ENCODE results near the gene CREB5.

CREB5 gene

DNA sequence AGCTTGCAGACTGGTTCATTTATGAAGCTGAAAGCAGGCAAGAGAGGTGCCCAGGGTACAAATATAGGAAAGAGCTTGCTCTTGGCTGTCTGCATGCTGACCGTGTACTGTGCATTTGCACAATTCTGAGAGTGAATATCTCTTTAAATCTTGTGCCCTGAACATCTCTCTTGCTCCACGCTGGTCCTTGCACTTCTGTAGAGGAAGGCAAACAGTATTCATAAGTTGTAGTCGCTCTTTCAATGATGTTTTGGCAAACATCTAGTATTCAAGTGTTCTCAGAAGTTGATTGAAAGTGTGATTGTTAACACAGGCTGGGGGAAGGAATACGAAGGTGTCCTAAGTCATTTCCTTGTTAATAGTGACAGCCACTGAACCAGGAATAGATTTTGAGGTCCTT lies 332.6 kb downstream of the CREB5 start:
- DNase-seq (ENCODE audit: low read depth in 2 of 2): no peak

DNA sequence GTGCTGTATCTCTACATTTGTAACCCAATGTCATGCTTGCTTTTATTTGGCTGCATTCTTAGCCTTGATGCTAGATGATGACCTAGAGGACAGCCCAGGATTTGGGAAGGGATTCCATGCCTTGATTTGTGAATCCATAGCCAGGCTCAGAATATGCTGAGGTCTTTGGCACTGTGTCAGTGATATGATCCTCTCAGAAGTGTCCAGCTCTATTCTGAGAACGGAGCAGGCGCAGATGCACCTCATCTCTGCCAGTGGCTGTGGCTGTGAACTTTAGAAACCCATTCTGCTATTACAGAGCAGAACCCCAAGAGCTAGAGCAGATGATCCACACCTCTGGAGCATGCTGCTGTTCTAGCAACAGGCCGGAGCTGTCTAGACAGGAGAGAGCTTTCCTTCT lies 333.0 kb downstream of the CREB5 start:
- DNase-seq (ENCODE audit: low read depth in 2 of 2): no peak

DNA sequence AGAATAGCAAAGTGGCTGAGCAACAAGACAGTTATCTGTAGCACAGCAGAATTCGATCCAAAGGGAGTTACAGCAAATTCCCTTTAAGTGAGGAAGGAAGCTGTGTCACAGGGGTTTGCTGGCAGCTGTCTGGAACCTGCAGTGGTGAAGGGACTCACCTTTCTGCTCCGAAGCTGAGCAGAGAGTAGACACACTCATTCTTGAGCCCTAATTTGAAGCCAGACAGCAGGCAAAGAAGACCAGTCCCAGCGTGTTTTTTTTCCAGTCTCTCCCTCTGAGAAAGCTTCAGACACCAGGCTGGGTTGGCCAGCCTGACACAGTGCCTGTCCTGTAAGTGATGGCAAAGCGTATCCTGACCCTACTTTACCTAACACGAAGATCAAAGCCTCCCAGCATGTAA lies 335.1 kb downstream of the CREB5 start:
- DNase-seq (ENCODE audit: low read depth in 2 of 2): no peak

DNA sequence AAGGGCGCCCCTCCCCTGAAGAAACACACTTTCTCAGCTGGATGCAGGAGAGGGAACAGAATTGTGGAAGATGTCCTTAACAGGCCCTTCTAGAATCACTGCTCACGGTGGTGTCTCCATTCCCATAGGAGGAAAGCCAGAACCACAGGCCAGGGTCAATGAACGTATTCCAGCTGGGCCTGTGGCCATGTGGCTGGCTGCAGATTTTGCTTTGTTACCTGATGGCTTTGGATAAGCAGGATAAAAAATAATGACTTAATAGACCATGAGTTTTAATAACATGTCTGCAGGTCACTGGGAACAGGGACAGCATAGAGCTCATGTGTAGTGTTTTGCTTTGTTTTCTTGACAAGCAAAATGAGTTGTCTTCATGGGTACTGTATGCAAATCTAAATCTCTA lies 335.5 kb downstream of the CREB5 start:
- DNase-seq (ENCODE audit: low read depth in 2 of 2): no peak

DNA sequence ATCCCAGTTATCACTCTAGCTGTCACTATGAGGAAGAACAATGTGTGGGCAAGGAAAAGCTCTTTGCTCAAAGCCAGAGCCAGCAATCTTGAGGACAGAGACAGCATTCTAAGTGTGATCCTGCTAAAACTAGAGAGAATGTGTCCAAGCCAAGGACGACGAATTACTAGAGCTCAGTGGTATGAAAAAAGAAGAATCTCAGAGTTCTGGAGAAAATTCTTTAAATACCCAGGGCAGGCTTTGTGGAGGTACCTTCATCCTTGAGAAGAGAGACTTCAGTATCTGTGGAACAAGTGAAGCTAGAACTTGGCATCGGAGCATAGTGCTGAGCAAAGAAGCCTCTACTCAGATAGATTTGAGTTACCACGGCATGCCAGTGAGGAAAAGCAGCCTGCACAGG lies 336.0 kb downstream of the CREB5 start:
- no peak for DNase-seq (ENCODE audit: low read depth in 2 of 2)

DNA sequence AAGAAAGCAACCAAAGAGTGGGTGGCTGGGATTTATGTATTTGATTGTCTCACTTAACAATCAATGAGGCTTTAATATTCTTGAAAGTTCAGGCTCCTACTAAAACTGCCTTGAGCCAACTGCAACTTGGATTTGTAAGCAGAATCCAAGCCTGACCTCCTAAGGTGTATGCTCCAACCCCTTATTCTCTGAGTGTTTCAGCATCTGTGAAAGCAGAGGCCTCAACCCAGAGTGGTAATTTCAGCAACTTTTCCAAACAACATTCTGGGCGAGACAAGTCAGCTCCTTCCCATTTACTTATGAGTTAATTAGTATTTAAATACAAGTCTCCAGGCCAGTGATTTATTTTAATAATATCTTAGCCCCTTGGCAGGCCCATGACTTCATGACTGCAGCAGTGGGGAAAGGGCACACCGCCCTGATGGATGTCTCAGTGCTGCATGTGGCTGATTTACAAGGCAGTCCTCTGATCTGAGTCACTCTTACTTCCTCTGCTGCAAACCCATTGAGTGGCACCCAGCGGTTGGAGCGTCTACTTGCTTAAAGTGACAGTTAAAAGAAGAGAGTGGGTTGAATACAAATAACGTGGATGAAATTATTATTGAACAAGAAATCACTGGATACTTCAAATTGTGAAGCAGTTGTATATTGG lies 336.7 kb downstream of the CREB5 start:
- no peak for DNase-seq (ENCODE audit: low read depth in 2 of 2)

DNA sequence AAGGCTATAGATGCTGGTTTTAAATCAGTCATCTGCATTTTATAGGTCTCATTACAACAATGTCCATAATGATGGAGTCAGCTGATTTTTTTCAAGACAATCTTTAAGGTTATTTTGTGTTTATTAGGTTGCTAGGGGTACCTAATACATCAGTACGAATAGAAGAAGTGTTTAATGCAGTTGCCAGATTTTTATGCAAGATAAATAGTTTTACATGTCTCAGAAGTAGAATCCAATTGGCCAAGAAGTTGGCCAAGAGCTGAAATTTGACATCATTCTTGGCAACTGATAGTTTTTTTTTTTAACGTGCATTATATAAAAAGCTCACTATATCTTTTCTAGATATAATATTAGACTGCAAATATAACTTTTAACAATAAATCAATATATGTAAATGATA lies 337.3 kb downstream of the CREB5 start:
- DNase-seq (ENCODE audit: low read depth in 2 of 2): no peak

DNA sequence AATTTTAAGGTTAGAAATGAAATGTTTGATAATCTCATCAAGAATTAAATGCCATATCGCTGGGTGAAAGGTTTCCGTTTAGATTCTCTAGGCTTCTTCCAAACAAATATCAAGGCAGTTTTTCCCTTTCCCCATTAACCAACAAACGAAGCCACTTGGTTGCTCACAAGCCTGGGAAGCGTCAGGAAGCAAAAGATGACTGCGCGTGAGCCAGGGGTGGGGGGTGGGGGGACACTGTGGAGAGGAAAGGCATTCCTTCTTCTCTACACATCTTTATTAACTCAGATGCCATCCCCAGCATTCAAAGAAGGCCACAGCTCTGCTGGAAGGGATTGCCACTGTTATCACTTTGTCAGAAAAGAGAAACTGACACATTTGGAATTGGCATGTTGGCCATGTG lies 338.7 kb downstream of the CREB5 start:
- DNase-seq (ENCODE audit: low read depth in 2 of 2): no peak

DNA sequence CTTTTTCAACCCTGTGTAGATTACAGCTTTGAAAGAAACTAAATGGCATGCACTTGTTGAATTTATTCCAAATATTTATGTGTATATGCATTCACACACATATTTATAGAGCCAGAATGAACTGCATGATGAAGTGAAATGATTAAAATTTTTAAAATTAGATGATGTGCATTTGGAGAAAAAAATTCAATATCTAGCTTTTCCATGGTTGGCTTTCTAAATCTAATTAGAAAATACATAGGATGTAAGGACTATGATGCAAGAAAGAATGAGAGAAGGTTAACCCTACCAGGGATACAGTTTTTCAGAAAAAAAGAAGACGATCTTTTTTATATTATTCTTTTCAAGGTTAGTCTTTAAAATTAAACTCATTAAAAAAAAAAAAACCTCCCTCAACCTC lies 341.3 kb downstream of the CREB5 start:
- no peak for DNase-seq (ENCODE audit: low read depth in 2 of 2)

DNA sequence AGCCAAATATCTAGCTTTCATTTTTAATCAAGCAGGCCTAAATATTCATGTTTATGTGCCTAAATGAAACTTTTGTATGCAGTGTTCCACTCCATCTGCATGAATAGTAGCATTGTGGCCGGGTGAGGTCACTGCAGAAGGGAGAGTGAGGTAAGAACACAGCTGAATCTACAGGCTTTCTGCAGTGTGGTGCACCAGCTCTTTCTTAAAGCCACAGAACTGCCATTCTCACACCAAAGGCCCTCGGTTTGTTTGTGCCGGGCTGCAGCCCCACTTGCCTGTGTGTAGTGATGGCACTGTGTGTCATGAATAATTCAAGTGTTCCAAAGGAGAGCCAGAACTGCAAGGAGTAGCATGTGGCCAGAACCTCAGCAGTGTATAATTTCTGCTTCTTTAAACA lies 341.7 kb downstream of the CREB5 start:
- DNase-seq (ENCODE audit: low read depth in 2 of 2): no peak

DNA sequence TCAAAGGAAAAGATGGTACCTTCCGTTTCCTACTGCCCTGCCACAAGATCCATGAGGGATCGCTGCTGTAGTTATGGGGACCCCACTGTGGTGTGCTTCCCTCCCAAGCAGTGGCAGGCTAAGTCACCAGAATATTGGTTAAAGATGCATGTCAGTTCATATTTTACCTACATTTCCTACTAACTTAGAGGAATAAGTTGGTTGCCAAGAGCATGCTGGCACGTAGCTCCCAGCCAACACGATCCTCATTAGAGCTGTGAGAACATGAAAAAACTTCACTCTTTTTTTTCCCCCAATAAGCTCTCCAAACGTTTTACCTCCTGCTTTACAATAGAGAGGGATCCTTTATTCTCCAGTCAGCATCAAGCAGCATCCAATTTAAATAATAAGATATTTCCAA lies 342.1 kb downstream of the CREB5 start:
- DNase-seq (ENCODE audit: low read depth in 2 of 2): no peak

DNA sequence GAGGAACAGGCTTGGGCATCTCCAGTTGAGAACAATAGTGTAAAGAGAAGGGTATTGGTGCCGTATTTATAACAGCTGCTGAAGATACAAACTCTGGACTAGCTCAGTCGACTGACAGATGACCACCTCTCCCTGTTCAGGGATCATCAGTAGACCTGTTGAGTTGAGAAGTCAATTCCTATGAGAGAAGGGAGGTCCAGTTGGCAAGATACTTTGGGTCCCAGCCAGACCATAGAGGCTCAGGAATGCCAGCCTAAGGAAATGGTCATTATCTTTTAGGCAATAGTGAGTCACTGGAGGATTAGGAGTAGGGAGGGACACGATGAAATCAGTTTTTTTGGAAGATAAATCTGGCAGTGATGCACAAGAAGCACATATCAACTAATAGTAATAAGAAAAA lies 342.9 kb downstream of the CREB5 start:
- no peak for DNase-seq (ENCODE audit: low read depth in 2 of 2)

DNA sequence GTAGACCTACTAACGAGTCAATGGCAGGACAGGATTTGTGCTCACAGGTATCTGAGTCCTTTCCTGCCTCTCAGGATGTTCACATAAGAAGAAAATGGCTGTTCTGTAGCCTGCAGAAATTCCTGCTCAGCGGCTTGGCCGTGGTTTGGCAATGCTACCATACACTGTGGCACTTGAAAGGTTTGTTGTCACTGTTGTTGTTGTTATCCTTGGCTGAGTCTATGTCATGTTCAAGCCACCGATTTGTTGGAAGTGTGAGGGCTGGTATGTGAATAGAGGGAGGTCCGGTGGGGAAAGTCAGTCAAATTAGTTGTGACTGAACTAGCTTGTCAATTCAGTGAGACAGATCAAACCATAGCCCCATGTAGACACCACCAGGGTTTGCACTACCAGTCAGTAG lies 345.9 kb downstream of the CREB5 start:
- no peak for DNase-seq (ENCODE audit: low read depth in 2 of 2)

DNA sequence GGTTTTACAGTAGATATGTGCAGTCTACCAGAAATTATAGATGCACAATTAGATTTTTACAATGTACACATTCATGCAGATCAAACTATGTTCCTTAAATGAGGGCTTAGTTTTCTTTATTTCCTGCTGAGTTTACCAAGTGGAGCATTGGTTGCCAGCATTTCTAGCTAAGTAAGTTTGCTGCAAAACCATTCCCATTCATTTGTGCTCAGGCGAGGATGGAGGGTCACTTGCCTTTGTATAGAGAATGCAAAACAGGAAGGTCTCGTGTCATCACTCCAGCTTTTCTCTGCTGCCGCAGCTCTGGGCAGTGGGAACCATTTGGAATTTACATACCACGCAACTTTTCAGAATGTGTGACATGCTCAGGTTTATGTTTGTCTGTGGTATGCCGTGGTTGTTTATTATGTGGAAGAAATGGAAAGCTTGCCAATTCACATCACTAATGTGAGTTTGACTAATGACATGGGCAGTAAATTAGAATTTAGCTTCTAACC lies 347.2 kb downstream of the CREB5 start:
- DNase-seq (ENCODE audit: low read depth in 2 of 2): no peak

DNA sequence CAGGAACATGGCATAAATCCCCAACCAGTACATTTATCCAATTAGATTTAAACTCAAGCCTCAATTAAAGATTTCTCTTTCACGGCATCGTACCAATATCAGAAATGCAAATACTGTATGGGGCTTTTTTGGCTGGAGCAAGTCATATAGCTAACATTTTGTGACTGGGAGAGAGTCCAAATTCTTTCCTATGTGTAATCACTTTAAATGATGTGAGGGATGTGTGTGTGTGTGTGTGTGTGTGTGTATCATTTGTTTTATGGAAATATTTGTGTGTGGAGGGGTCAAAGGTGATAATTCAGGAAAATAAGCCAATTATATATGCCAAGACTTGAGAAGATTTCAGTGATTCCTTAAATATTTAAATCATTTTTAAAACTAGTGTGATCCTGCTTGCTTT lies 349.2 kb downstream of the CREB5 start:
- no peak for DNase-seq (ENCODE audit: low read depth in 2 of 2)

DNA sequence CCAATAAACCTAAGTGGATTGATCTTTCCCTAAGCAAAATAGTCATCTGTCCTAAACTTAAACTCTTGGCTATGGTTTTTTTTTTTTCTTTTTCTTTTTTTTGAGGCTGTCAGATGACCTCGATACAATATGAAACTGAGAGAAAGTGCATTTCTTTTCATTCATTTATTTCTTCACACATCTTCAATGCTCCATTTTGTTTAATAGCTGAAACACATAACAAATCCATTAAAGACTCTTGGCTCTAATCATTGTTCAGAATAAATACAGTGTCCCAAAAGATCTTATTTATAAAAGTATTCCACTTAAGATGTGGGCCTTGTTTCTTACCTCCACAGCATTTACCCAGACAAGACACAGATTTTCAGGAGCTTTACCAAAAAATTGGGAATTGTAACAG lies 350.3 kb downstream of the CREB5 start:
- DNase-seq (ENCODE audit: low read depth in 2 of 2): no peak

DNA sequence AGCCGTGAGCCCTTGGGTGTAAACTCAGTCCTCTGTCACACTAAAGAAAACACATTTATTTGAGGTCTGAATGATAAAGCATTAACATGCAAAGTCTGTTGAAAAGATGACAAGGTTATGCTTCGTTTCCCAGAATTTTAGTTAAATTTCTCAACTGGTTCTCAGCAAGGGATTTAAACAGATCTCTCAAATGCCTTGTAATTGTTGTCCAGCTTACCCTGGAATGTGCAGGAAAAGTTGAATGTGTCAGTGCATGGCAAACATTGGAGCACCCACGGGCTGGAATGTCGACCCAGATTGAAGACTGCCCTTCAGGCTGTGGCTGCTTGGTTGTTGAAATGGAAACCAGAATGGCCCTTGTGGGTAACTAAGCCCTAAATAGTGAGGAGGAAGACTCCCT lies 354.0 kb downstream of the CREB5 start:
- no peak for DNase-seq (ENCODE audit: low read depth in 2 of 2)

DNA sequence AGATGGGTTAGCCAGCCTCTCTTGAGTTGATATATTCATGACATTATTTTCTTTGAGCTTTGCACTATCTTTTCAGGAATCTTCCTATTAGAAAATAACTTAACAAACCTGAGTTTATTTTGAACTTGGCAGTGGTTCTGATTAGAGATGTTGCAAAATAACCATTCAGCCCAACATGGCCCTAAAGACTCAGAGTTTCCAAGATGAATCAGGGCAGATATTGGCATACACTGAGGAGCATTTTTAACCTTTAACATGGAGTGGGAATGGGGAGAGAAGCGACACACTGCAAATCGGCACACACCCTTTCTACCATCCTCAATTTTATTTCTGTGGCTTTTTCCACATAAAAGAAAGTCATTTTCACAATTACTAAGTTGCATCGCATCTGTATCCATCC lies 355.0 kb downstream of the CREB5 start:
- DNase-seq (ENCODE audit: low read depth in 2 of 2): no peak

DNA sequence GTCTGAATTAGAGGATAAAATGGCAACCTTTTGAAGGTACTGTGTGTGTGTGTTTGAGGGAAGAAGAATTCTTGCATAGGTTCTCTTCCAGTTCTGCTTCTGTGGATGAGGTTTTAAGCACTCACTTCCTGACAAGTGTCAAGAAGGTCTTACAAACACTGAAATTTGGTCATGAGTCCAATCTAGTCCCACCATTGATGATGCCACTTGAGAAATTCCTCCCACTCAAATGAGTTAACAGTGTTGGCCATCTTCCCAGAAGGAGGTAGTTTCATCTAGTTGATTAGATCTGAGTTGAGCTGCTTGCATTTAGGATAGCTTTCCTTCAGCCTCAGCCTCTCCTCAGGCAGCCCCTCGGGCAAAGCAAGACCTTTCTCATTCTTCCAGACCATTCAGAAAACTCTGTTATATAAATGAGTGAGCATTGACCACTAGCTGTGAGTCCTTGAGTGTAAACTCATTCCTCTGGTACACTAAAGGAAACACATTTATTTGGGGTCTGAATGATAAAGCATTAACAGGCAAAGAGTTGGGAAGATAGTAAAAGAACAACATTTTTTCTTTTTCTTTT lies 356.3 kb downstream of the CREB5 start:
- DNase-seq (ENCODE audit: low read depth in 2 of 2): no peak

DNA sequence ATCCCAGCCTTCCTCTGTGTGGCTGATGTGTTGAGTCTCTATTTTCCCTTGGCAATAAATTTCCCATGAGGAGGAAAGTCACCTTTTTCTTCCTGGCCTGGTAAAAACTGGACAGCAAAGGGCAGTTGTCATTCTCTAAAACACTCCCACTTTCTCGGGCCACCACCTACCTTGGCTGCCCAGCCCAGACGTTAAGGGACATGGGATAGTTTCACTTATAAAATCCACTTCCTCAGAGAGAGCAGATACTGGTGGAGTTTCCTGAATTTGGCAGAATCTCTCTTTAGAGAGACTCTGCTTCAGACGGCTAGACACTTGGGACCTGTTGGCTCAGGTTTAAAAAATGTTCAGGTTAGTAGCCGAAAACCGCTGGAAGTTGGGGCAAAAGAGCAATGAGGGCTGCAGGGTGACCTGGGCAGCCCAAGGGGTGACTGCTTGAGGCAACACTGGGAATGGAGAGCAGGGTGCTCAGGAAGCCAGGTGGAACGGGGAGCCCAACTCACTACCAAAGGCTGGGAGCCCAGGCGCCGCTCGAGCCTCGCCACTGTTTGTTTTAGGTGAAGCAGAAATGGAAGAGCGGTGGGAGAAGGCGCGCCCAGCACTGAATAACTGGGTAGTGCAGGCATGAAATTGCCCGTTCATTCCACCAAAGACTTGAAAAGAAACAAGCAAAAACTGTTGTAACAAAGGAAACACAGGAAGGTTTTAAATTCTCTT lies 359.7 kb downstream of the CREB5 start:
- DNase-seq (ENCODE audit: low read depth in 2 of 2): no peak

DNA sequence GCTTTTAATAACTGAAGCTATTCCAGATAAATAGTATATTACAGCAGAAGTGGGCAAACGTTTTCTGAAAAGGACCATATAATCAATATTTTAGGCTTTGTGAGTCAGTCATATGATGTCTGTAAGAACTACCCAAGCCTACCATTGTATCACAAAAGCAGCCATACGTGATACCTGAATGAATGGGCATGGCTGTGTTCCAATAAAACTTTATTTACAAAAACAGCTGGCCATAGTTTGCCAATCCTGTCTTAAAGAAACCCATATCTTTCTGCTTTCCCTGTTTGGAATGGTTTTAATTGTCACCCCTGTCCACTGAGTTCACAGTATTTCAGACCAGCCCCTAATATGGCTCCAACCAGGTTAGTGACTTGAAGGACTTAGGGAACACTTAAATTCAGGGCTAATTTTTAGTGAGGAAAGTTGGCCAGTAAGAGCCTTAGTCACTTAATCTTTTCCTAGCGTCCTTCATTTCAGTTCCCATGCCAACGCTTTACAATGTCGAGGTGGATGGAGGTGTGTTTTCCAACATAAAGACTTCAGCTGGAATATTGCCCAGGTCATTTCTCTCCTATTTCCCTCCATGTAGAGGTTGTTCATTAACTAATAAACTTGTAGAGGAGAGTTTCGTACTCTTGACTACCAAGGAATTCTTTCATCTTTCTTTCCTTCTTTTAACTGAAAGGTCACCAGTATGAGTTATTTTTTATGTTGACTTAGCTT lies 361.3 kb downstream of the CREB5 start:
- no peak for DNase-seq (ENCODE audit: low read depth in 2 of 2)

DNA sequence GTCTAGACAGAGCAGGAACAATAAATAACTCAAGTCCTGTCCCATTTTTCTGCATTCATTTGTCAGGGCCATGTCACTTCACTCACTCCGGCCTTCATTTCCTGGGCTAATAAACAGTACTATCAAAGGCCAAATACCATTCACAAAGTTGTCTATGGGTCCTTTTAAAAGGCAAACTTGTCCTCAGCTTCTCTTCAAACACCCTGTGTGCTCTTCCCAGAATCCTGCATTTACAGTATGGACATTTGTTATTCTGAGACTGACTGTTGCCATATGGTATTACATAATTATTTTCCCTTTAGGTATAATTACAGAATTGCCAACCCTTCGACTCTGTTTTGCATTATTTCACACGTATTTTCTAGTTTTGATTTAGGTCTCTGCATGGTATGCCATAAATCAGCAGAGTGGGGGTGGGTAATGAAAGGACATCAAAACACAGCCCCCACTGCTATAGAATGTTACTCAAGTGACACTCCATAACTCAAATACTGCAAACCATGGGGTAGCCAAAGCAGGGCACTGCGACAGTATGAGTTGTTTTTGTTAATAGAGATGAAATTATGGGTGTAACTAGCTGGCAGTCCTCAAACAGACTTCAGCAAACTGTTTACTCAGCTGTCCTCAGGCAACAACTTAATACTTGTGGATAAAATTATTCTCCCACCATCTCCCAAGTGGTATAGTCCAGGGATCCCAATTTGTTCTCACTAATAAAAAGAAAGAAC lies 362.1 kb downstream of the CREB5 start:
- DNase-seq (ENCODE audit: low read depth in 2 of 2): no peak

Data from stimulated activated CD8-positive, alpha-beta memory T cell treated with anti-CD3 and anti-CD28 coated beads, Interleukin-7, amount 100 ng/mL, for 1 hour (primary cell).